HG03457 (cell line): ENCODE measurements around the gene DDX24.

Source experiments
- ATAC-seq: cut with Tn5 transposase; IDR thresholded peaks from one replicate; pipeline ENCODE4 v1.9.1; 2021; ENCODE audit warnings: moderate number of reproducible peaks; ENCODE audit not compliant: unreplicated experiment

DDX24 gene

GRCh38 chr14:94049625-94050023 lies 31.4 kb downstream of the DDX24 start:
- ATAC-seq = no peak

- ATAC-seq = no peak
These were observed 32.0 kb downstream of the DDX24 start for GRCh38 chr14:94048691-94049624.

GRCh38 chr14:94047581-94047980 lies 33.4 kb downstream of the DDX24 start:
- ATAC-seq = no peak

- no peak for ATAC-seq
These were observed 34.2 kb downstream of the DDX24 start for GRCh38 chr14:94046696-94047250.

- ATAC-seq = no peak
These were observed 35.2 kb downstream of the DDX24 start for GRCh38 chr14:94045563-94046345.

GRCh38 chr14:94045101-94045500 lies 35.9 kb downstream of the DDX24 start:
- no peak for ATAC-seq

GRCh38 chr14:94044476-94045091 lies 36.4 kb downstream of the DDX24 start:
- no peak for ATAC-seq

- ATAC-seq = no peak
These were observed 37.1 kb downstream of the DDX24 start for GRCh38 chr14:94043756-94044475.

- ATAC-seq = no peak
These were observed 37.8 kb downstream of the DDX24 start for GRCh38 chr14:94043111-94043755.

GRCh38 chr14:94042433-94043091 lies 38.4 kb downstream of the DDX24 start:
- ATAC-seq = no peak

GRCh38 chr14:94041551-94042346 lies 39.3 kb downstream of the DDX24 start:
- no peak for ATAC-seq

- no peak for ATAC-seq
These were observed 40.2 kb downstream of the DDX24 start for GRCh38 chr14:94040796-94041195.

- no peak for ATAC-seq
These were observed 40.8 kb downstream of the DDX24 start for GRCh38 chr14:94040247-94040646.

GRCh38 chr14:94038921-94039629 lies 41.9 kb downstream of the DDX24 start:
- no peak for ATAC-seq

GRCh38 chr14:94038510-94038909 lies 42.5 kb downstream of the DDX24 start:
- ATAC-seq = no peak

- ATAC-seq = no peak
These were observed 43.0 kb downstream of the DDX24 start for GRCh38 chr14:94037954-94038353.

GRCh38 chr14:94036313-94037167 lies 44.5 kb downstream of the DDX24 start:
- ATAC-seq = peak; percentile 69
